HFF-Myc (cell line): ENCODE data around the gene SLC35F2.
"Not testable (repeated sequence)": the region's sequence is repeated elsewhere in the genome, so short reads cannot be mapped to it uniquely, and the experiment has no call there.

Experiments used
- DNase-seq: peaks from one replicate; pipeline ENCODE4 v3.0.0-alpha.2; 2011; ENCODE audit warnings: low read depth; ENCODE audit errors: extremely low read depth
- H3K4me3 ChIP-seq: replicated peaks from 2 replicates; pipeline ENCODE4 v1.5.1; 2011; ENCODE audit warnings: low read depth, mild to moderate bottlenecking, control low read depth, low read length
- CTCF ChIP-seq: IDR thresholded peaks from 2 replicates; pipeline ENCODE4 v1.5.1; 2012; ENCODE audit warnings: mild to moderate bottlenecking, low read depth, low read length, control low read depth; ENCODE audit errors: missing control alignments

Gene SLC35F2

DNA sequence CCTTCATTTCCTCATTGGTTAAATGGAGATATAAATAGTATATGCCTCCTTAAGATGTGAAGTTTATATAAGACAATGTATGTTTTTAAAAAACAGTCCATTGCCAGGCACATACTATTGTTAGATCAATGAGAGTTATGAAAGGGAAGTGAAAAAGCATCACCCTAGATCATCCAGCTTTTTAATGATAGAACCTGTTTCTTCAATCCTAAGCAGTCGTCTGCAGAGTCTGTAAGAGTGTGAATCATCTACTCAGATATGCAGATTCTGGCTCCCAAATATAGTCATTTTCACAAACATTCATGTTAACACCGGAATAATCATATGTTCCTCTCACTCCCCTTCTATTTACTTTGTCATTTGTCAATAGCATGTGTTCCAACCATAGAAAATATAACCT, 81.5 kb downstream of the SLC35F2 start:
- DNase-seq, result no peak
- no peak for TF ChIP-seq CTCF
- H3K4me3 ChIP-seq, result no peak overlapping the region

GRCh38 chr11:107776062-107776461, 82.5 kb downstream of the SLC35F2 start:
- no peak for TF ChIP-seq CTCF
- no peak for DNase-seq
- H3K4me3 ChIP-seq, result no peak overlapping the region

GRCh38 chr11:107770551-107770951, 88.0 kb downstream of the SLC35F2 start:
- no peak for DNase-seq
- no peak for TF ChIP-seq CTCF
- H3K4me3 ChIP-seq, result no peak overlapping the region

GRCh38 chr11:107769189-107769588, 89.4 kb downstream of the SLC35F2 start:
- no peak for TF ChIP-seq CTCF
- no peak overlapping the region for H3K4me3 ChIP-seq
- DNase-seq, result no peak

GRCh38 chr11:107758719-107759355, 99.8 kb downstream of the SLC35F2 start:
- not testable (repeated sequence) for H3K4me3 ChIP-seq, DNase-seq

DNA sequence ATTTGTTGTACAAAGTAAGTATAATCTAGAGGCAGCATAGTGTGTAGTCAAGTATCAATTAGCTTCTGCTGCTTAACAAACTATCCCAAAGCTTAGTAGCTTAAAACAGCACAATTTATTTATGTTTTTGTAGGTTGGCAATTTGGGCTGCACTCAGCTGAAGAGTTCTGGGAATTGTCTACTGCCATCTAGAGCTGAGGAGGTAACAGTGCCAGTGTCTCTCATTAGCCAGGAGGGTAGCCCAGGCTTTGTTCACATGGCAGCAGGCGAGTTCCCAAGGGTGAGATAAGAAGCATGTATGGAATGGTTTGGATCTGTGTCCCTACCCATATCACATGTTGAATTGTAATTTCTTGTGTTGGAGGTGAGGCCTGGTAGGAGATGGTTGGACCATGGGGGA, 100.9 kb downstream of the SLC35F2 start:
- DNase-seq, result no peak
- peak; percentile 11 for TF ChIP-seq CTCF
- no peak overlapping the region for H3K4me3 ChIP-seq

DNA sequence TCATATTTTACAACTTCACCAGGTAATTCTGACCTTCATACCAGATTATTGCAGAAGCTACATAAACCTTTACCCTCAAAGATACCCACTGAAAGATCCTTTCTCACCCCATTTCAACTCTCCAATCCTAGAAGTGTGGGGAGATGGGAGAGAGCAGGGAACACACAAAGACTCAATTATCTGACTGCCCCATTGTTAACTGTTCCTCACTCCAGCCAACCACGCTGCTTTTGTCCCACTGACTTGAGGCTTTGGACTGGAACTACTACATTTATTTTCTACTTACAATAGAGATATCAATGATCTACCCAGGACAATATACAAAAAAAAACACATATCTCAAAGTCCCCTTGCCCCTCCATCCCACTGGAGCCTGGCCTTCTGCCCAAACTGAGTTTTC, 102.0 kb downstream of the SLC35F2 start:
- no peak overlapping the region for H3K4me3 ChIP-seq
- no peak for DNase-seq
- no peak for TF ChIP-seq CTCF
